ENCODE data around the gene RNF31. TPM values are rescaled to one million over a fixed set of nuclear protein-coding genes. Genes with fewer than 3 reads are reported as not detected.

Gene RNF31
- total and polyA plus RNA-seq, 2 of the 13 experiments (the other 11 are each of a cell fraction or from before 2014, with no cell fraction given): 48.2 to 86.8 TPM

DNA sequence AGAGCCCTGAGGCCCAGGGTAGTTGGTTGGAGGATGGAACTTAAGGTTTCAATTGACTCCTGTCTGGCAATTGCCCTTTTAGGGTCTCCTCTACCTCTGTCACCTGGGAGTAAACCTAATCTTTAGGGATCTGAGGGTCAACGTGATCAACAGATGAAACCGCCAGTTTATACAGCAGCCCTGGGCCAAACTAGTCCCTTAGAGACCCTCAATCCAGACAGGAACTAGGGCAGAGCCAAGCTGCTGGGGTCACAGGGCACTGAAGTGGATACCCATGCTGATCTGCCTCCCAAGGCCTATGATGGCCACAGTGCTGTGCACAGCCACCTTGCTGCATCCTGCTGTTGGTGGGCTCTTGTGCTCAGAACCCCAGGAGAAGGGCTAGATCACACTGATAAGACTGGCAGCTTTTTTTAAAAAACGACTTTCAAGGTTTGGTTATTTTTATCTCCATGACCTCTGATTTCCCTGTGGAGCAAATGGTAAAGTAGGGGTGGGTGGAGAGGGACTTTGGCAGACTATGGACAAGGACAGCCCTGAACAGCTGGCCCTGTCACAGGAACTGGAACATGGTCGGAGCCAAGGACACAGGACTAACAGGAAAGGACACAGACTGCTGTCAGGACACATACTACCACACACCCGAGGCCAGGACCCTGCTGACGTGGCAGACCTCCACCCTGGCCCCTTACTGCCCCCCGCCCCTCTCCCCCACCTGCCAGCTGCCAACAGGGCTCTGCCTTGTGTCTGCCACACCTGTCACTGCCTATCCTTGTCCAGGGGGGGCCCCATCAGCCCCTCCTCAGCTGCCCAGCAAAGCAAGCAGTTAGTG is 16.4 kb upstream of the RNF31 start (continued):
- TF ChIP-seq ZNF691 (CRISPR knock-in tag; IDR thresholded peaks at IDR 0.05; ENCODE audit: borderline replicate concordance, low read depth) (no peak), ZSCAN12 (CRISPR knock-in tag; IDR thresholded peaks at IDR 0.05) (no peak), PHF21A (CRISPR knock-in tag; IDR thresholded peaks at IDR 0.05) (no peak; the same call in 1 of the 2 replicates), NR1H2 (CRISPR knock-in tag; IDR thresholded peaks at IDR 0.05; ENCODE audit: borderline replicate concordance, low read depth) (no peak), PHF20 (CRISPR knock-in tag; IDR thresholded peaks at IDR 0.05) (no peak), ZMYM3 (CRISPR knock-in tag; IDR thresholded peaks at IDR 0.05) (peak; percentile 46; the same call in 1 of the 2 replicates), RBAK (CRISPR knock-in tag; IDR thresholded peaks at IDR 0.05) (no peak), PAWR (CRISPR knock-in tag; IDR thresholded peaks at IDR 0.05; ENCODE audit: borderline replicate concordance) (no peak), ZNF124 (CRISPR knock-in tag; IDR thresholded peaks at IDR 0.05) (peak; percentile 76; the same call in 1 of the 2 replicates), ZNF772 (CRISPR knock-in tag; IDR thresholded peaks at IDR 0.05) (peak; percentile 85), SIX4 (CRISPR knock-in tag; IDR thresholded peaks at IDR 0.05) (no peak), GRHL1 (CRISPR knock-in tag; conservative IDR thresholded peaks at IDR 0.05) (no peak), RCOR2 (CRISPR knock-in tag; IDR thresholded peaks at IDR 0.05) (no peak), FOXA1 (IDR thresholded peaks at IDR 0.05) (no peak), FOXA1 (CRISPR knock-in tag; IDR thresholded peaks at IDR 0.05) (peak; percentile 36; the same call in 1 of the 2 replicates), ZNF784 (CRISPR knock-in tag; IDR thresholded peaks at IDR 0.05; ENCODE audit: borderline replicate concordance) (no peak), CBX1 (IDR thresholded peaks at IDR 0.05; ENCODE audit: low read depth) (no peak), KDM1A (CRISPR knock-in tag; IDR thresholded peaks at IDR 0.05) (no peak), NFKB2 (CRISPR knock-in tag; IDR thresholded peaks at IDR 0.05; ENCODE audit: borderline replicate concordance) (peak; percentile 64; the same call in 1 of the 2 replicates), ZNF367 (CRISPR knock-in tag; IDR thresholded peaks at IDR 0.05; ENCODE audit: borderline replicate concordance) (no peak), XBP1 (CRISPR knock-in tag; IDR thresholded peaks at IDR 0.05) (0 out of 2 replicates have a peak, but pooled peaks have one; percentile 75), HNF4A (CRISPR knock-in tag; IDR thresholded peaks at IDR 0.05) (peak; percentile 82), ZNF501 (CRISPR knock-in tag; IDR thresholded peaks at IDR 0.05) (peak; percentile 77), ZNF780A (CRISPR knock-in tag; IDR thresholded peaks at IDR 0.05) (no peak), KLF11 (CRISPR knock-in tag; IDR thresholded peaks at IDR 0.05) (no peak), ATRX (CRISPR knock-in tag; IDR thresholded peaks at IDR 0.05; ENCODE audit: borderline replicate concordance) (no peak), ZNF431 (CRISPR knock-in tag; IDR thresholded peaks at IDR 0.05; ENCODE audit: borderline replicate concordance, low read depth) (no peak), ZNF138 (CRISPR knock-in tag; IDR thresholded peaks at IDR 0.05; ENCODE audit: low read depth) (peak; percentile 57; the same call in 1 of the 2 replicates), GTF3A (CRISPR knock-in tag; conservative IDR thresholded peaks at IDR 0.05) (no peak), ATF1 (CRISPR knock-in tag; IDR thresholded peaks at IDR 0.05) (no peak)

Measured in HepG2 (cell line).